Activated naive CD4-positive, alpha-beta T cell treated with Interleukin-2 at 50 U/mL for 16 hours (primary cell): Measurements from ENCODE around the gene SPIRE2.
A peak's percentile ranks its signal among the peaks of the same experiment; 100 is the strongest.

Source experiments
- DNase-seq: peaks from one replicate; pipeline ENCODE4 v3.0.0-alpha.2; 2020

Gene SPIRE2

GRCh38 chr16:89842471-89843408 lies 14.5 kb downstream of the SPIRE2 start:
- DNase-seq: no peak

- DNase-seq: no peak
Measured at GRCh38 chr16:89843409-89844350, 15.4 kb downstream of the SPIRE2 start.

GRCh38 chr16:89844739-89845339 lies 16.6 kb downstream of the SPIRE2 start:
- DNase-seq: no peak

GRCh38 chr16:89845417-89845816 lies 17.1 kb downstream of the SPIRE2 start:
- peak; percentile 16 for DNase-seq

- no peak for DNase-seq
Measured at GRCh38 chr16:89847051-89847939, 19.0 kb downstream of the SPIRE2 start.

GRCh38 chr16:89847940-89848297 lies 19.6 kb downstream of the SPIRE2 start:
- DNase-seq: no peak

- no peak for DNase-seq
Measured at GRCh38 chr16:89848974-89849373, 20.7 kb downstream of the SPIRE2 start.

GRCh38 chr16:89853306-89853993 lies 25.2 kb downstream of the SPIRE2 start:
- DNase-seq: no peak

- DNase-seq: no peak
Measured at GRCh38 chr16:89855301-89855945, 27.1 kb downstream of the SPIRE2 start.

- no peak for DNase-seq
Measured at GRCh38 chr16:89855986-89856385, 27.7 kb downstream of the SPIRE2 start.

GRCh38 chr16:89858973-89859614 lies 30.8 kb downstream of the SPIRE2 start:
- no peak for DNase-seq

- no peak for DNase-seq
Measured at GRCh38 chr16:89859615-89860007, 31.3 kb downstream of the SPIRE2 start.

GRCh38 chr16:89860747-89861304 lies 32.6 kb downstream of the SPIRE2 start:
- peak; percentile 81 for DNase-seq

- DNase-seq: no peak
Measured at GRCh38 chr16:89861648-89862047, 33.4 kb downstream of the SPIRE2 start.

- no peak for DNase-seq
Measured at GRCh38 chr16:89862732-89863131, 34.5 kb downstream of the SPIRE2 start.

GRCh38 chr16:89863741-89864526 lies 35.7 kb downstream of the SPIRE2 start:
- peak; percentile 52 for DNase-seq

GRCh38 chr16:89864527-89864820 lies 36.2 kb downstream of the SPIRE2 start:
- no peak for DNase-seq

- no peak for DNase-seq
Measured at GRCh38 chr16:89867918-89868317, 39.6 kb downstream of the SPIRE2 start.

GRCh38 chr16:89869911-89870310 lies 41.6 kb downstream of the SPIRE2 start:
- no peak for DNase-seq

GRCh38 chr16:89870440-89870839 lies 42.2 kb downstream of the SPIRE2 start:
- no peak for DNase-seq
